Measurements from ENCODE around the gene FAM107B. TPM values are rescaled to one million over a fixed set of nuclear protein-coding genes. Genes with fewer than 3 reads are reported as not detected.

Gene FAM107B
- total RNA-seq, 1 experiment from 2014 or later = 61.6 TPM

DNA sequence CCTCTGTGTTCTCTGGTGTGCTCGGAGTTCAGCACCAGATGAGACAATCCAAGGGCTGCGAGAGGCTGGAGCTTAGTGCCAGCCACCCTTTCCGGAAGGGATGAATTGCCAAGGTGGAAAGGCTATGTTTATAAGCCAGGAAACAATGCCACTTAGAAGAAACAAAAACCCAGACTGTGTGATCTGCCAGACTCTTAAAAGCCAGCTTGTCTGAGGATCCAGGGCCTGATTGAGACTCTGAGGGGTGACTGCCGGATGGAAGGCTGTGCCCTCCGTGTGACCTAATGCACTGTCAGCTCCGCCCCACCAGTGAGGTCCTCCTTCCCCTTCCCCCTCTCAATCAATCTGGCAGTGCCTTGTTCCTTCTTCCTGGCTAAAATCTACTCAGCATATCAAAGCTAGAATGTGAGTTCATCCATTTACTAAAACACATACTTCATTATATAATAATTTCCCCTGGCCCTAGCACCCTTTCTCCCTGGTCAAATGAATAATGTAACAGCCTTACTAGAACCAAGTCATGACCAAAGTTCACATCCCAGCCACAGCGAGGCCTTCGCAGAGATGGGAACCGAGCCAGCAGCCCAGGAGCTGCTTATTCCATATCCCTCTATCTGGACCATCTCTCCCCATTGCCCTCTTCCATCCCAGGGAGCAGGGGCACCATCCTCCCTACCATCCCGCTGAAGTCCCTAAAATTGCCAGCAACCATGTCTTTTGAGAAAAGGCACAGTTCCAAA, 25.5 kb downstream of the FAM107B start:
- peaks cover 12% of the 10 kb centered on the region for H3K27me3 ChIP-seq (replicated peaks; ENCODE audit: insufficient read depth, low read depth, low read length, poor library complexity)

DNA sequence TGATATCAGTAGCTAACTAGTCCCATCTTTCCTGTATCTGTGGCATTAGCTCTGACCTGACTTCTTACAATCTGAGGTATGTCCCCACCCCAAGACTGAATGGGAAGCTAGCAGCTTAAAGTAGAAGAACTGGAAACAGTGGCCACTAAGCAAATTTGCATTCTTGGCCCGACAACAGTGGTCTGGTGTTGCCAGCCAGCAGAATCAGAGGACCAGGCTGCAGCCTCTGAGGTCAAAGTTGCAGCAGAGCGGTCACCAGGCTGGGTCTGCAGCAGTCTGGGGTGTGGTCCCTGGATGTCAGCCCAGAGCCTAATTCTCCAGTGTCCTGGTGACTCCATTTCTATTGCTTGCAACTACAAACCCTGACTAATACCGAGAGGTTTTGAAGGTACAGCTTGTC, 26.3 kb downstream of the FAM107B start:
- no peak for TF ChIP-seq EZH2 (IDR thresholded peaks at IDR 0.05; ENCODE audit: borderline replicate concordance, low read depth, low read length, poor library complexity, severe bottlenecking)
- TF ChIP-seq, protein P1, sequence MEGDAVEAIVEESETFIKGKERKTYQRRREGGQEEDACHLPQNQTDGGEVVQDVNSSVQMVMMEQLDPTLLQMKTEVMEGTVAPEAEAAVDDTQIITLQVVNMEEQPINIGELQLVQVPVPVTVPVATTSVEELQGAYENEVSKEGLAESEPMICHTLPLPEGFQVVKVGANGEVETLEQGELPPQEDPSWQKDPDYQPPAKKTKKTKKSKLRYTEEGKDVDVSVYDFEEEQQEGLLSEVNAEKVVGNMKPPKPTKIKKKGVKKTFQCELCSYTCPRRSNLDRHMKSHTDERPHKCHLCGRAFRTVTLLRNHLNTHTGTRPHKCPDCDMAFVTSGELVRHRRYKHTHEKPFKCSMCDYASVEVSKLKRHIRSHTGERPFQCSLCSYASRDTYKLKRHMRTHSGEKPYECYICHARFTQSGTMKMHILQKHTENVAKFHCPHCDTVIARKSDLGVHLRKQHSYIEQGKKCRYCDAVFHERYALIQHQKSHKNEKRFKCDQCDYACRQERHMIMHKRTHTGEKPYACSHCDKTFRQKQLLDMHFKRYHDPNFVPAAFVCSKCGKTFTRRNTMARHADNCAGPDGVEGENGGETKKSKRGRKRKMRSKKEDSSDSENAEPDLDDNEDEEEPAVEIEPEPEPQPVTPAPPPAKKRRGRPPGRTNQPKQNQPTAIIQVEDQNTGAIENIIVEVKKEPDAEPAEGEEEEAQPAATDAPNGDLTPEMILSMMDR (conservative IDR thresholded peaks at IDR 0.05; ENCODE audit: low read depth, low read length) = no peak
- no TSS peak for BruUV-seq (replicated peaks)
- intact Hi-C loops (cut with micrococcal nuclease; ENCODE audit: unreplicated experiment) = no loop called here

More for the DNA sequence above, 25.5 kb downstream of the FAM107B start:
- ChIA-PET CTCF (no interaction called here), POLR2A (ENCODE audit: low non-redundant PET) (no interaction called here)
- Histone ChIP-seq H3K4me1 (ENCODE audit: insufficient read depth, low read length, poor library complexity, severe bottlenecking) (no peaks in the 10 kb centered on the region), H3K4me3 (ENCODE audit: low read depth, low read length, poor library complexity, severe bottlenecking) (no peak overlapping the region), H3K9me3 (ENCODE audit: low read depth, low read length, poor library complexity, severe bottlenecking) (no peaks in the 10 kb centered on the region), H3K36me3 (ENCODE audit: insufficient read depth, low read length, poor library complexity, severe bottlenecking) (no peaks in the 10 kb centered on the region), H3K27ac (ENCODE audit: low read depth, low read length, poor library complexity, severe bottlenecking) (no peak overlapping the region)
- intact Hi-C loops (cut with micrococcal nuclease; ENCODE audit: unreplicated experiment) = no loop called here
- DNase-seq (ENCODE audit: low spot score) = no peak
- no peak for TF ChIP-seq EZH2 (IDR thresholded peaks at IDR 0.05; ENCODE audit: borderline replicate concordance, low read depth, low read length, poor library complexity, severe bottlenecking)
- TF ChIP-seq, protein P1 (conservative IDR thresholded peaks at IDR 0.05; ENCODE audit: low read depth, low read length) = no peak
- BruUV-seq (replicated peaks) = no TSS peak

DNA sequence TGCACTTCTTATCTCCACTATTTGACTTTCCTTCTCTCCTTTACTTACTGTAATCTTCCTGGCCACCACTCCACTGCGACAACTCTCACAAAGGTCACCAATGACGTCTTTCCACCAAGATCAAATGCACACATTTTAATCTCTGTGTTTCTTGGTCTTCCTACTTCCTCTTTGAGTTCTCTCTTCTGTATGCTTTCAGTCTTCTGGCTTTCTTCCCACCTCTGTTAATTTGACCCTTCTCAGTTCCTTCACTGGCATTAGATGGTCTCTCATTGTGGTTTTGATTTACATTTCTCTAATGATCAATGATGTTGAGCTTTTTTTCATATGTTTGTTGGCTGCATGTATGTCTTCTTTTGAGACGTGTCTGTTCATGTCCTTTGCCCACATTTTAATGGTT, 31.9 kb downstream of the FAM107B start:
- H3K9me3 ChIP-seq (ENCODE audit: low read depth, low read length, poor library complexity, severe bottlenecking) = no peaks in the 10 kb centered on the region
- no peak overlapping the region for H3K4me3 ChIP-seq (ENCODE audit: low read depth, low read length, poor library complexity, severe bottlenecking)
- no peaks in the 10 kb centered on the region for H3K36me3 ChIP-seq (ENCODE audit: insufficient read depth, low read length, poor library complexity, severe bottlenecking)
- H3K27ac ChIP-seq (ENCODE audit: low read depth, low read length, poor library complexity, severe bottlenecking) = no peak overlapping the region
- CTCF ChIA-PET = no interaction called here
- BruUV-seq (replicated peaks) = no TSS peak
- H3K27me3 ChIP-seq (replicated peaks; ENCODE audit: insufficient read depth, low read depth, low read length, poor library complexity) = peaks cover 8% of the 10 kb centered on the region
- POLR2A ChIA-PET (ENCODE audit: low non-redundant PET) = no interaction called here
- no peaks in the 10 kb centered on the region for H3K4me1 ChIP-seq (ENCODE audit: insufficient read depth, low read length, poor library complexity, severe bottlenecking)
- DNase-seq (ENCODE audit: low spot score) = no peak
- TF ChIP-seq, protein P1 (conservative IDR thresholded peaks at IDR 0.05; ENCODE audit: low read depth, low read length) = no peak
- no peak for TF ChIP-seq EZH2 (IDR thresholded peaks at IDR 0.05; ENCODE audit: borderline replicate concordance, low read depth, low read length, poor library complexity, severe bottlenecking)
- intact Hi-C loops (cut with micrococcal nuclease; ENCODE audit: unreplicated experiment) = no loop called here

More for the DNA sequence above, 26.3 kb downstream of the FAM107B start:
- no peak overlapping the region for H3K4me3 ChIP-seq (ENCODE audit: low read depth, low read length, poor library complexity, severe bottlenecking)
- H3K27ac ChIP-seq (ENCODE audit: low read depth, low read length, poor library complexity, severe bottlenecking) = no peak overlapping the region
- H3K9me3 ChIP-seq (ENCODE audit: low read depth, low read length, poor library complexity, severe bottlenecking) = no peaks in the 10 kb centered on the region
- no peak for DNase-seq (ENCODE audit: low spot score)
- H3K4me1 ChIP-seq (ENCODE audit: insufficient read depth, low read length, poor library complexity, severe bottlenecking) = no peaks in the 10 kb centered on the region
- H3K36me3 ChIP-seq (ENCODE audit: insufficient read depth, low read length, poor library complexity, severe bottlenecking) = no peaks in the 10 kb centered on the region
- CTCF ChIA-PET = no interaction called here
- H3K27me3 ChIP-seq (replicated peaks; ENCODE audit: insufficient read depth, low read depth, low read length, poor library complexity) = peaks cover 12% of the 10 kb centered on the region
- POLR2A ChIA-PET (ENCODE audit: low non-redundant PET) = no interaction called here
